Astrocyte of the cerebellum (primary cell): ENCODE results near the gene ECEL1.
"Not testable (repeated sequence)": the region's sequence is repeated elsewhere in the genome, so short reads cannot be mapped to it uniquely, and the experiment has no call there.

Experiments used
- DNase-seq: peaks from one replicate; pipeline ENCODE4 v3.0.0-alpha.2; 2011; ENCODE audit warnings: low read depth
- H3K4me3 ChIP-seq: 2 replicates; pipeline ENCODE4 v1.5.1; 2011; ENCODE audit warnings: mild to moderate bottlenecking, low read depth, low read length, moderate library complexity
- in situ Hi-C: cut with HindIII; loops from 2 replicates; pipeline ENCODE4 v1.10.0; 2017; ENCODE audit warnings: low sequenced_read_pairs
- TF ChIP-seq, protein P1 (sequence below): IDR thresholded peaks from 2 replicates; pipeline ENCODE4 v1.5.1; 2012; ENCODE audit warnings: low read length, low read depth, moderate library complexity, mild to moderate bottlenecking; ENCODE audit errors: missing control alignments

The ECEL1 gene

DNA sequence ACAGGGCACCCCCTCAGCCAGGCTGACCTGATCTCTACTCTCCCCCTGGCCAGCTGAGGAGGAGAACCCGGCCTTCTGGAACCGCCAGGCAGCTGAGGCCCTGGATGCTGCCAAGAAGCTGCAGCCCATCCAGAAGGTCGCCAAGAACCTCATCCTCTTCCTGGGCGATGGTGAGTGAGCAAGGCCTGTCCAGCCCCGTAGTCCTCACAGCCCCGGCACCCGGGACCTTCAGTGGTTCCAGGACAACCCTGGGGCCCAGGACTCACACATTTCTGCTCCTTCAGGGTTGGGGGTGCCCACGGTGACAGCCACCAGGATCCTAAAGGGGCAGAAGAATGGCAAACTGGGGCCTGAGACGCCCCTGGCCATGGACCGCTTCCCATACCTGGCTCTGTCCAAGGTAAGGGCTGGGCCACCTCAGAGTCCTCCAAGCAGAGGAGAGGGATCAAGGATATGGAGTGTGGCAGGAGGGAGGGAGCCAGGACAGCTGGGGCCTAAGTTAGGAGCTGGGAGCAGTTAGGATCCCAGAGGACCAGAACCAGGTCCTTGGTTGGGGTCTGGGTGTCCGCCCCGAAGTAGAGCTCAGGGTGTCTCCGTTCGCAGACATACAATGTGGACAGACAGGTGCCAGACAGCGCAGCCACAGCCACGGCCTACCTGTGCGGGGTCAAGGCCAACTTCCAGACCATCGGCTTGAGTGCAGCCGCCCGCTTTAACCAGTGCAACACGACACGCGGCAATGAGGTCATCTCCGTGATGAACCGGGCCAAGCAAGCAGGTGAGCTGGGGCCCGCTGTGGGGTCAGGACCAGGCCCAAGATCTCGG, 31.1 kb downstream of the ECEL1 start:
- H3K4me3 ChIP-seq = no peak overlapping the region
- in situ Hi-C loops = no loop called here
- TF ChIP-seq, protein P1, sequence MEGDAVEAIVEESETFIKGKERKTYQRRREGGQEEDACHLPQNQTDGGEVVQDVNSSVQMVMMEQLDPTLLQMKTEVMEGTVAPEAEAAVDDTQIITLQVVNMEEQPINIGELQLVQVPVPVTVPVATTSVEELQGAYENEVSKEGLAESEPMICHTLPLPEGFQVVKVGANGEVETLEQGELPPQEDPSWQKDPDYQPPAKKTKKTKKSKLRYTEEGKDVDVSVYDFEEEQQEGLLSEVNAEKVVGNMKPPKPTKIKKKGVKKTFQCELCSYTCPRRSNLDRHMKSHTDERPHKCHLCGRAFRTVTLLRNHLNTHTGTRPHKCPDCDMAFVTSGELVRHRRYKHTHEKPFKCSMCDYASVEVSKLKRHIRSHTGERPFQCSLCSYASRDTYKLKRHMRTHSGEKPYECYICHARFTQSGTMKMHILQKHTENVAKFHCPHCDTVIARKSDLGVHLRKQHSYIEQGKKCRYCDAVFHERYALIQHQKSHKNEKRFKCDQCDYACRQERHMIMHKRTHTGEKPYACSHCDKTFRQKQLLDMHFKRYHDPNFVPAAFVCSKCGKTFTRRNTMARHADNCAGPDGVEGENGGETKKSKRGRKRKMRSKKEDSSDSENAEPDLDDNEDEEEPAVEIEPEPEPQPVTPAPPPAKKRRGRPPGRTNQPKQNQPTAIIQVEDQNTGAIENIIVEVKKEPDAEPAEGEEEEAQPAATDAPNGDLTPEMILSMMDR = no peak
- no peak for DNase-seq

DNA sequence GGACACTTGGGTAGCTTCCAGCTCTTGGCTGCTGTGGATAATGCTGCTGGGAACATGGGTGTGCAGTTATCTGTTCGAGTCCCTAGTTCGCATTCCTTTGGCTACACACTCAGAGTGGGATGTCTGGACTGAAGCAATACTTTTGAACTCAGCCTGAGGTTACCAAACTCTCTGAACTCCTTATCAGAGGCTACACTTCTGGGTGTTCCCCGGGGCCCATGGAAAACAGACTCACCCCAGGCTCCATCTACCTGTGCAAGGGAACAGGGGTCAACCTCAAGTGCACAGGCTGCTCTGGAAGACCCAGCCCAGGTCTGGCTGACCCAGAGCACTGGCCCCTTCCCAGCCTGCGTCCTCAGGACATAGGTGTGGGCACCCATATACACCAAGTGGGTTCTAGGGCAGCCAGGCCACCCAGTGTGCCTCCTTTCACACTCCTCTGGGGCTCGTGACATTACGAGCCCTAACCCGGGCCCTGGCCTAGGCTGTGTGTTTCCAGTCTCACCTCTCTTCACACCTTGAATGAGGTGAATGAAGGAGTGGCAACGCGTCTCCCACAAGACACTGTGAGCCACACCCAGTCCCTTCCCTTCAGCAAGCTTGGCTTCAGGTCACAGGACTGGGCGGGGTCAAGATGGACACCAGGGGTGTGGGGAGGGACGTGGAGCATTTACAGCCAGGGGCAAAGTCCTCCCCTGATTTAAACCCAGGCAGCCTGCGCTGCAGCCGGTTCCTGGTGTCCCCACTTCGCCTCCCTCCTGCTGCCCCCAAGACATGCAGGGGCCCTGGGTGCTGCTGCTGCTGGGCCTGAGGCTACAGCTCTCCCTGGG, 32.0 kb downstream of the ECEL1 start, which contains the start of gene ALPI:
Gene ALPI, plus strand, starts transcription at position 728 of the 830 bp plus-strand sequence. Its CDS starts 47 bp downstream, at position 775.
- H3K4me3 ChIP-seq = no peak within 1 kb of the TSS
- TF ChIP-seq, protein P1 = no peak
- in situ Hi-C loops = no loop called here
- DNase-seq = no peak

DNA sequence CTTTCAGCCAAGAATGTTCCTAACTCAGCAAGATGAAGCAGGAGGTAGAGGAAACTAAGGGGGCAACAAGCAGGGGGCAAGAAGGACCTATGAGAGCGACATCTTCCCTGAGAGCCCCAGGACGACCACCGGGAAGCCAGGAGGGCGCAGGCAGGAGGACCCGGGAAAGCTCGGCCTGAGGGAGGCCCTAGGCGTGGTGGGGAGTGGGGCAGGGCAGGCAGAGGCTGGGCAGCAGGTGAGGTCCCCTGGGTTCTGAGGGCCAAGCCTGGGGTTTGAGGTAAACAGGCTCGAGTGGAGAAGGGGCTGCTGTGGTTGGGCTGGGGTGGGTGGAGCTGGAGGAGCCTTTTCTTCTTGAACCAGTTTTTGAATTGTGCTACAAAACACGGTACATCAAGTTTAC, 33.0 kb downstream of the ECEL1 start:
- in situ Hi-C loops = no loop called here

GRCh38 chr2:232451645-232452044, 36.0 kb downstream of the ECEL1 start:
- in situ Hi-C loops, H3K4me3 ChIP-seq: not testable (repeated sequence)

More for the DNA sequence above, 33.0 kb downstream of the ECEL1 start:
- TF ChIP-seq, protein P1 = no peak
- DNase-seq = no peak
- H3K4me3 ChIP-seq = no peak overlapping the region

GRCh38 chr2:232449964-232450363, 37.7 kb downstream of the ECEL1 start:
- no peak for DNase-seq
- H3K4me3 ChIP-seq = no peak overlapping the region
- in situ Hi-C loops = no loop called here
- TF ChIP-seq, protein P1 = no peak

More at GRCh38 chr2:232451645-232452044, 36.0 kb downstream of the ECEL1 start:
- DNase-seq = not testable (repeated sequence)

GRCh38 chr2:232448304-232448690, 39.3 kb downstream of the ECEL1 start:
- no peak for DNase-seq
- in situ Hi-C loops = no loop called here
- TF ChIP-seq, protein P1 = no peak
- no peak overlapping the region for H3K4me3 ChIP-seq
